Epithelial cell of esophagus (primary cell): Measurements from ENCODE around the gene MAMDC2.

Source experiments
- DNase-seq: peaks from one replicate; pipeline ENCODE4 v3.0.0; 2010; ENCODE audit warnings: low read depth
- H3K4me3 ChIP-seq: 2 replicates; pipeline ENCODE4 v1.5.1; 2011; ENCODE audit warnings: mild to moderate bottlenecking, low read length, control low read depth
- CTCF ChIP-seq: IDR thresholded peaks from 2 replicates; pipeline ENCODE4 v1.5.1; 2011; ENCODE audit warnings: low read depth, mild to moderate bottlenecking, low read length, control low read depth, inconsistent platforms; ENCODE audit not compliant: insufficient read depth; ENCODE audit errors: missing control alignments

MAMDC2 gene

GRCh38 chr9:70097187-70097586 is 53.5 kb downstream of the MAMDC2 start:
- no peak overlapping the region for H3K4me3 ChIP-seq
- no peak for TF ChIP-seq CTCF
- DNase-seq, result no peak

- no peak for DNase-seq
- no peak for TF ChIP-seq CTCF
- no peak overlapping the region for H3K4me3 ChIP-seq
Observed at GRCh38 chr9:70100362-70100761, 56.7 kb downstream of the MAMDC2 start.

- peak; percentile 69 for DNase-seq
- no peak for TF ChIP-seq CTCF
- H3K4me3 ChIP-seq, result no peak overlapping the region
Observed at GRCh38 chr9:70101265-70101664, 57.6 kb downstream of the MAMDC2 start.

GRCh38 chr9:70105147-70105546 is 61.5 kb downstream of the MAMDC2 start:
- TF ChIP-seq CTCF, result no peak
- no peak overlapping the region for H3K4me3 ChIP-seq
- no peak for DNase-seq

GRCh38 chr9:70106571-70106970 is 62.9 kb downstream of the MAMDC2 start:
- H3K4me3 ChIP-seq, result no peak overlapping the region
- TF ChIP-seq CTCF, result no peak
- no peak for DNase-seq

GRCh38 chr9:70107558-70107957 is 63.9 kb downstream of the MAMDC2 start:
- DNase-seq, result no peak
- no peak overlapping the region for H3K4me3 ChIP-seq
- TF ChIP-seq CTCF, result no peak

GRCh38 chr9:70108181-70108580 is 64.5 kb downstream of the MAMDC2 start:
- no peak overlapping the region for H3K4me3 ChIP-seq
- TF ChIP-seq CTCF, result no peak
- no peak for DNase-seq
